Small intestine (tissue), 7 donors: ENCODE results near the gene TMED10. TPM values are rescaled to one million over a fixed set of nuclear protein-coding genes. Genes with fewer than 3 reads are reported as not detected.
A peak's percentile ranks its signal among the peaks of the same experiment; 100 is the strongest.

ENCODE experiments used
- DNase-seq, 2 donors: peaks; one replicate each; pipeline versions ENCODE4 v3.0.0 to v3.0.0-alpha.2; 2013
- FAIRE-seq: peaks from 2 replicates; lab custom pipeline; 2012; peaks lifted over from hg19 to GRCh38; lab: Jason Lieb, UNC
- H3K27ac ChIP-seq, 3 donors: one replicate each; pipeline ENCODE4 v1.5.1; 2013; ENCODE audit warnings: low read length in 2 of 3, mild to moderate bottlenecking in 2 of 3, control low read depth in 1 of 3, inconsistent platforms in 1 of 3, low read depth in 1 of 3, moderate library complexity in 1 of 3
- H3K27me3 ChIP-seq, 3 donors: one replicate each; pipeline ENCODE4 v1.6.1; 2013; ENCODE audit warnings: low read length in 3 of 3, inconsistent platforms in 1 of 3; ENCODE audit not compliant: control insufficient read depth in 3 of 3, insufficient read depth in 3 of 3
- H3K36me3 ChIP-seq, 3 donors: one replicate each; pipeline ENCODE4 v1.6.1; 2013; ENCODE audit warnings: low read length in 3 of 3, inconsistent platforms in 1 of 3, low read depth in 1 of 3, mild to moderate bottlenecking in 1 of 3, moderate library complexity in 1 of 3; ENCODE audit not compliant: control insufficient read depth in 3 of 3, insufficient read depth in 2 of 3
- H3K4me1 ChIP-seq, 3 donors: one replicate each; pipeline ENCODE4 v1.6.1; 2013; ENCODE audit warnings: low read length in 2 of 3, inconsistent platforms in 1 of 3, low read depth in 1 of 3, mild to moderate bottlenecking in 1 of 3, moderate library complexity in 1 of 3; ENCODE audit not compliant: control insufficient read depth in 3 of 3, insufficient read depth in 2 of 3
- H3K4me3 ChIP-seq, 3 donors: one replicate each; pipeline ENCODE4 v1.5.1; 2013; ENCODE audit warnings: low read length in 3 of 3, control low read depth in 1 of 3, inconsistent platforms in 1 of 3, low read depth in 1 of 3, mild to moderate bottlenecking in 1 of 3, moderate library complexity in 1 of 3
- H3K9me3 ChIP-seq, 2 donors: one replicate each; pipeline ENCODE4 v1.6.1; 2013; ENCODE audit warnings: low read depth in 1 of 2, low read length in 1 of 2; ENCODE audit not compliant: control insufficient read depth in 2 of 2, insufficient read depth in 1 of 2
- WGBS, 3 donors: extraction: QIAGEN DNeasy Blood & Tissue Kit; methylation state at CpG; one replicate each; pipeline ENCODE4 v1.1.7; 2013; 5-methylcytosine and 5-hydroxymethylcytosine counted together
- polyA plus RNA-seq, 4 donors: library from polyadenylated mRNA; stranded (reverse) in 3 of 4; unstranded in 1 of 4; fragments of 200-250 nt in 3 of 4; fragments of 120-200 nt in 1 of 4; gene quantifications; one replicate each; pipeline versions ENCODE4 v1.2.1 to v1.2.3, GENCODE V29; 2013
- donor health status: healthy with polysubstance abuse.
- donor health status: control.
- donor health status: control.
- donor health status: Bipolar disorder and iron deficiency.
- donor health status: healthy.

TMED10 gene
- polyA plus RNA-seq, 4 donors: 26.4 to 260 (median 135) TPM

DNA sequence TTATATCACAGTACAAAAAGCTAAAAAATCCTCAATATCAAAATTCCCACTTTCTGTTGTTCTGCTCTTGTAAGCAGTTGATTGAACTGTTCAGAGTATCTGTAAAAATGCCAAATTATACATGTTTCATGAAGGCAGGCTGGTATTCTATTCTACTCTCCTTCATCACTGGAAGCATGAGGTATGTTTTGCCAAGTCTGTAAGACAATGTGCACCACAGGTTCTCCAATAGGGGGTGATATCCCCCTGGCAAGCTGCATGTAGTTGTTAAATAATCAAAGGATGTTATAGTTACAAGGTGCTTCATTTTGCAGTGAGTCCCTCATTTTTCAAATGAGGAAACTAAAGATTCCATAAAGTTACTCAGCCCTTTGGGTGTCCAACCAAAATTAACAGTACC, 34.4 kb downstream of the TMED10 start:
- Histone ChIP-seq H3K27me3 (no peaks in the 10 kb centered on the region), H3K9me3 (no peaks in the 10 kb centered on the region), H3K27ac (peak overlapping the region in 1 of 3 donors; percentile 36), H3K36me3 (peaks cover 2 to 24% (median 4%) of the 10 kb centered on the region in 3 donors), H3K4me1 (peaks cover 5 to 7% (median 6%) of the 10 kb centered on the region in 3 donors), H3K4me3 (no peak overlapping the region)
- DNase-seq (peak in 1 of 2 donors; percentile 36), FAIRE-seq (no peak)

DNA sequence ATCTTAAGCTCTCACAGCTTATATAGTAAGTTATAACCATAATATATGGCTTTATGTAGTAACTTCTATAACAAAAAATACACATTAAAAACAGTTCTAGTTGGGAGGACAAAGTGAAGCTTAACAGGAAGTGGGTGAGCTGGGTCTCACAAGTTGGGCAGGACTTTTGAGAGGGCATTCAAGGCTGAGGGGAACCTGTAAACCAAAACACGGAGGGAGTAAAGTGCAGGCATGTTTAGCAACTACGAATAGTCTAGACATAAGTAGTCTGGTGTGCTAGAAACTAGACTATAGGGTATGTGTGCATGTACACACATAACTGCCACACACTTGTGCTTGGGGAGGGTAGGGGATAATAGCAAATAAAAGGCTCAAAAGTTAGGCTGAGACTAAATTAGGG, 35.4 kb downstream of the TMED10 start:
- H3K27me3 ChIP-seq: no peaks in the 10 kb centered on the region
- peaks cover 5 to 7% (median 6%) of the 10 kb centered on the region in 3 donors for H3K4me1 ChIP-seq
- 50 to 66% (median 63%) methylated on average over 2 of the region's 2 CpGs for WGBS, 3 donors
- no peaks in the 10 kb centered on the region for H3K9me3 ChIP-seq
- FAIRE-seq (no peak), DNase-seq (no peak)
- peaks cover 0 to 26% (median 2%) of the 10 kb centered on the region in 3 donors for H3K36me3 ChIP-seq
- no peak overlapping the region for H3K27ac ChIP-seq
- no peak overlapping the region for H3K4me3 ChIP-seq

- no peaks in the 10 kb centered on the region for H3K9me3 ChIP-seq
These were observed 35.8 kb downstream of the TMED10 start for GRCh38 chr14:75140620-75141019.

DNA sequence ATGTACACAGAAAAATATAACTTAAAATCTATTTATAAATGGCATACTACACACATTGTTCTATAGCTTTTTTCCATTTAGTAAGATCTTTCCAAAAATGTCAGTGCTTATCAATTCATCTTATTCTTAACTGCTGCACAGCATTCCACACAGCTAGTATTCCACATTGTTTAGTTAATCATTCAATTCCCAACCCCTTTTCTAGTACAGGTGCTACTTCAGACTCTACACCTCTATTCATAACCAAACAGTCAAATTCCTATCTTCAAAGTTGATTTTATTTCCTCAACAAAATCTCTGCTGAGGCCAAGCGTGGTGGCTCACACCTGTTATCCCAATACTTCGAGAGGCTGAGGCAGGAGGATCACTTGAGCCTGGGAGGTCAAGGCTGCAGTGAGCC, 37.2 kb downstream of the TMED10 start:
- Histone ChIP-seq H3K4me3 (no peak overlapping the region), H3K36me3 (peaks cover 6 to 25% (median 6%) of the 10 kb centered on the region in 3 donors), H3K27me3 (no peaks in the 10 kb centered on the region), H3K4me1 (peaks cover 5 to 11% (median 6%) of the 10 kb centered on the region in 3 donors), H3K9me3 (no peaks in the 10 kb centered on the region), H3K27ac (no peak overlapping the region)
- FAIRE-seq (no peak), DNase-seq (no peak)
- WGBS, 3 donors: 40 to 59% (median 55%) methylated on average over 2 of the region's 2 CpGs

More at GRCh38 chr14:75140620-75141019, 35.8 kb downstream of the TMED10 start:
- Histone ChIP-seq H3K36me3 (peaks cover under 1 to 28% (median 2%) of the 10 kb centered on the region in 3 donors), H3K27ac (no peak overlapping the region), H3K27me3 (no peaks in the 10 kb centered on the region), H3K4me1 (peaks cover 5 to 7% (median 6%) of the 10 kb centered on the region in 3 donors), H3K4me3 (no peak overlapping the region)
- 74 to 82% (median 74%) methylated on average over 2 of the region's 2 CpGs for WGBS, 3 donors
- FAIRE-seq (no peak), DNase-seq (no peak)

- FAIRE-seq (peak; percentile 57), DNase-seq (no peak)
- no peak overlapping the region for H3K4me3 ChIP-seq
- H3K27me3 ChIP-seq: no peaks in the 10 kb centered on the region
- H3K36me3 ChIP-seq: peaks cover 6 to 23% (median 6%) of the 10 kb centered on the region in 3 donors
- H3K9me3 ChIP-seq: no peaks in the 10 kb centered on the region
- WGBS, 3 donors: 24 to 37% (median 35%) methylated on average over 1 of the region's 1 CpG
- peaks cover 2 to 7% (median 6%) of the 10 kb centered on the region in 3 donors for H3K4me1 ChIP-seq
- peak overlapping the region in 2 of 3 donors; percentile 4 to 65 for H3K27ac ChIP-seq
These were observed 37.9 kb downstream of the TMED10 start for GRCh38 chr14:75138492-75138891.

DNA sequence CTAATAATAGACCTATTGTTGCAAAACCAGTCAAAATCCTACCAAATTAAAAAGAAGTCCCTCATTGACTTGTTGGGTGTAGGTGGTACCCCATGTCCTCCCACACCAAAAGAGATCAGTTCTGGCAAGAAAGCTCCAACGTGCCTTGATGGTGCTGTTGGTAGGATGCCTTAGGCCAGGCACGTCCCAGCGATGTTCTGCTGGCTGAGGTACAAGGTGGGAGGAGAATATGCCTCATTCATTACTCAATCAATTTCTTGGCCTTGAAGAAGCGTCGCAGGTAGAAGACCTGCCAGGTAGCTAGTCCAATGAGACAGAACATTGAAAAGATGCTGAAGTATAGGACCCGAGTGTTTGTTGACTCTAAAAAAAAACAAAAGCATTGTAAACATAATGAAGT, 41.8 kb downstream of the TMED10 start:
- Histone ChIP-seq H3K27me3 (no peaks in the 10 kb centered on the region), H3K4me3 (no peak overlapping the region), H3K4me1 (peaks cover 0 to 7% (median 3%) of the 10 kb centered on the region in 3 donors), H3K36me3 (peaks cover 6 to 22% (median 8%) of the 10 kb centered on the region in 3 donors), H3K27ac (peak overlapping the region in 1 of 3 donors; percentile 13), H3K9me3 (no peaks in the 10 kb centered on the region)
- 39 to 73% (median 63%) methylated on average over 6 of the region's 6 CpGs for WGBS, 3 donors
- DNase-seq (no peak), FAIRE-seq (no peak)

DNA sequence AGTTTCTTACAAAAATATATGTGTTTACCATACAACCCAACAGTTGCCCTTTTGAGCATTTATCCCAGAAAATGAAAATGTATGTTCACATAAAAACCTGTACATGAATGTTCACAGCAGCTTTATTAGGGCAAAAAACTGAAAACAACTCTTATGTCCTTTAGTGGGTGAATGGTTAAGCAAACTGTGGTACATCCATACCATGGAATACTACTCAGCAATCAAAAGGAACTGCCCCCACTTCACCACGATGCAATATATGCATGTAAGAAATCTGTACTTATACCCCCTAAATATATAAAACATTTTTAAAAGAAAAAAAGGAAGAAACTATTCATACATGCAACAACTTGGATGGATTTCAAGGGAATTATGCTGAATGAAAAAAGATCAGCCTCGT, 42.8 kb downstream of the TMED10 start:
- Histone ChIP-seq H3K4me3 (peak overlapping the region in 1 of 3 donors; percentile 22), H3K27me3 (no peaks in the 10 kb centered on the region), H3K27ac (no peak overlapping the region), H3K36me3 (peaks cover 6 to 26% (median 8%) of the 10 kb centered on the region in 3 donors), H3K9me3 (no peaks in the 10 kb centered on the region), H3K4me1 (peaks cover 0 to 4% (median 3%) of the 10 kb centered on the region in 3 donors)
- FAIRE-seq (no peak), DNase-seq (no peak)
- WGBS, 3 donors: 49 to 66% (median 54%) methylated on average over 2 of the region's 2 CpGs

DNA sequence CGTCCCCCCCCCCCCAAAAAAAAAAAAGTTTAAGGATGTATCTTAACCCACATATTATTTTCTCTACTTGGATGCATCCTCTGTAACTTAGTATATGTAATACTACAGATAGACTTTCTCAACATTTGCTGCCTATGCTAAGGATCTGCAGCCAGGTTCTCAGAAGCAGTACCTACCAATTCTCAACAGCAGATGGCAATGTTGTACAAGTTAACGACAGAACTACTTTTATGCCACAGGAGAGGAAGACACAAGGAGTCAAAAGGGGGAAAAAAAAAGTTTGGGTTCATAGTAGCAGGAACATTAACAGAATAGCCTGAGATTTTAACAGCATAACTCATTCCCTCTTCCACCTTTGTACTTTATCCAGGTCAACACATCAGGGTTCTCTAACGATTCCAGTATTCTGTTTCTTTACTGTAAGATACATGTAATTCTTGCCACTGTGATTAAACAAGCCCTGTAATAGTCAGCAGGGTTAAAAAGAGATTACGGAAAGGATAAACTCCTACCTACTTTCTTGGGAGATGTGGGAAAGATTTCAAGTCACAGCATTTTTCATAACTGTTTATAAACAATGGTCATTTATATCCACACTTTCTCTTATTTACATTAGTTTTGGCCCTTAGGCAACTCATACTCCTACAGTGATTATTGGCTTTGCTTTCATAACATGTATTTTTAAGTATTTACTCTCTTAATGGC, 43.9 kb downstream of the TMED10 start:
- no peak overlapping the region for H3K4me3 ChIP-seq
- H3K4me1 ChIP-seq: peaks cover 0 to 4% (median 0%) of the 10 kb centered on the region in 3 donors
- DNase-seq: peak; percentile 87 to 88
- H3K36me3 ChIP-seq: peaks cover 6 to 26% (median 8%) of the 10 kb centered on the region in 3 donors
- H3K27me3 ChIP-seq: no peaks in the 10 kb centered on the region
- H3K9me3 ChIP-seq: no peaks in the 10 kb centered on the region
- H3K27ac ChIP-seq: peak overlapping the region in 2 of 3 donors; percentile 3 to 11
- 18 to 38% (median 25%) methylated on average over 3 to 4 of the region's 4 CpGs for WGBS, 3 donors
- FAIRE-seq: peak; percentile 30
